RWPE2 (cell line): ENCODE measurements around the gene ZDHHC22.

Experiments
- ATAC-seq: fragments of 200-7000 bp; cut with Tn5 transposase; 3 replicates; pipeline ENCODE4 v1.9.1; 2021; ENCODE audit warnings: low read depth
- DNase-seq: peaks from one replicate; pipeline ENCODE4 v3.0.0-alpha.2; 2020; ENCODE audit warnings: low spot score
- H3K27ac ChIP-seq: fragments of 450-650 bp; 2 replicates; pipeline ENCODE4 v1.5.1; 2017; ENCODE audit warnings: mild to moderate bottlenecking; ENCODE audit not compliant: poor library complexity, severe bottlenecking
- H3K27me3 ChIP-seq: fragments of 250-450 bp; sonication (Bioruptor Pico); 2 replicates; pipeline ENCODE4 v1.5.1; 2021; ENCODE audit warnings: mild to moderate bottlenecking, moderate library complexity; ENCODE audit not compliant: insufficient read depth, poor library complexity, severe bottlenecking
- H3K36me3 ChIP-seq: fragments of 250-450 bp; sonication (Bioruptor Pico); 2 replicates; pipeline ENCODE4 v1.5.1; 2020; ENCODE audit warnings: low read depth, mild to moderate bottlenecking, moderate library complexity
- H3K4me1 ChIP-seq: fragments of 250-450 bp; sonication (Bioruptor Pico); 2 replicates; pipeline ENCODE4 v1.5.1; 2021; ENCODE audit warnings: mild to moderate bottlenecking, moderate library complexity; ENCODE audit not compliant: insufficient read depth, poor library complexity, severe bottlenecking
- H3K4me3 ChIP-seq: fragments of 250-450 bp; sonication (Bioruptor Pico); 2 replicates; pipeline ENCODE4 v1.5.1; 2021; ENCODE audit warnings: mild to moderate bottlenecking, moderate library complexity; ENCODE audit not compliant: severe bottlenecking
- H3K9me3 ChIP-seq: fragments of 250-450 bp; sonication (Bioruptor Pico); 2 replicates; pipeline ENCODE4 v1.5.1; 2021; ENCODE audit warnings: mild to moderate bottlenecking, moderate library complexity; ENCODE audit not compliant: severe bottlenecking
- TF ChIP-seq, protein P1 (sequence below): fragments of 450-650 bp; IDR thresholded peaks from one replicate; pipeline ENCODE4 v1.5.1; 2017; ENCODE audit warnings: mild to moderate bottlenecking, moderate library complexity; ENCODE audit not compliant: poor library complexity, severe bottlenecking

ZDHHC22 gene

DNA sequence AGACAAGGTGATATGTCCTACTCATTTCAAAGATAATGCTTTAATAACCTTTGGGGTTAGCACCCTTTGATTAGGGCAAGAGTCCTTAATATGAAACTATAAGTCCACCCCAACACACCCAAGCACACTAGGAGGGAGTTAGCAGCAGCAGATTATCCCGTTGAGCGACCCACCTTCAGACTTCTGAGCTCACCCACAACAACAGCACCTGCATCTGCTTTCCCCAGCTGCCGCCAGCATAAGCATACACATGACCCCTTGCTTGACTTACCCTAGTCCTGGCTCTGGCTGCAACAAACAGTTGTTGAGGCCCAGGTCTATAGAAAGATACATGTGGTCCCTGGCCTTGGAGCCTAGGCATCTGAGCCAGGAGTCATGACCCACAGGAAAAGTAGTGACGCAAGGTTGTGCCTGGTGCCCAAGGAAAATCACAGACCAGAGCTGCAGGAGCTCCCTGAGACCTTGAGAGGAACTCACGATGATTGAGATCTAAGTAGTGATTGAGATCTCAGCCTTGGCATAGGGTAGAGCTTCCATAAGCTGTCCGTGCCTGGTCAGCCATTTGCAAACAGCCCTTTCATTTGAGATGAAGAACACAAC is 19.0 kb downstream of the ZDHHC22 start:
- DNase-seq (no peak), ATAC-seq (no peak)
- Histone ChIP-seq H3K4me3 (no peak overlapping the region), H3K27me3 (peaks cover 14% of the 10 kb centered on the region), H3K27ac (peak overlapping the region; percentile 3), H3K9me3 (no peaks in the 10 kb centered on the region), H3K4me1 (peaks cover 18% of the 10 kb centered on the region), H3K36me3 (no peaks in the 10 kb centered on the region)
- TF ChIP-seq, protein P1, sequence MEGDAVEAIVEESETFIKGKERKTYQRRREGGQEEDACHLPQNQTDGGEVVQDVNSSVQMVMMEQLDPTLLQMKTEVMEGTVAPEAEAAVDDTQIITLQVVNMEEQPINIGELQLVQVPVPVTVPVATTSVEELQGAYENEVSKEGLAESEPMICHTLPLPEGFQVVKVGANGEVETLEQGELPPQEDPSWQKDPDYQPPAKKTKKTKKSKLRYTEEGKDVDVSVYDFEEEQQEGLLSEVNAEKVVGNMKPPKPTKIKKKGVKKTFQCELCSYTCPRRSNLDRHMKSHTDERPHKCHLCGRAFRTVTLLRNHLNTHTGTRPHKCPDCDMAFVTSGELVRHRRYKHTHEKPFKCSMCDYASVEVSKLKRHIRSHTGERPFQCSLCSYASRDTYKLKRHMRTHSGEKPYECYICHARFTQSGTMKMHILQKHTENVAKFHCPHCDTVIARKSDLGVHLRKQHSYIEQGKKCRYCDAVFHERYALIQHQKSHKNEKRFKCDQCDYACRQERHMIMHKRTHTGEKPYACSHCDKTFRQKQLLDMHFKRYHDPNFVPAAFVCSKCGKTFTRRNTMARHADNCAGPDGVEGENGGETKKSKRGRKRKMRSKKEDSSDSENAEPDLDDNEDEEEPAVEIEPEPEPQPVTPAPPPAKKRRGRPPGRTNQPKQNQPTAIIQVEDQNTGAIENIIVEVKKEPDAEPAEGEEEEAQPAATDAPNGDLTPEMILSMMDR: no peak

DNA sequence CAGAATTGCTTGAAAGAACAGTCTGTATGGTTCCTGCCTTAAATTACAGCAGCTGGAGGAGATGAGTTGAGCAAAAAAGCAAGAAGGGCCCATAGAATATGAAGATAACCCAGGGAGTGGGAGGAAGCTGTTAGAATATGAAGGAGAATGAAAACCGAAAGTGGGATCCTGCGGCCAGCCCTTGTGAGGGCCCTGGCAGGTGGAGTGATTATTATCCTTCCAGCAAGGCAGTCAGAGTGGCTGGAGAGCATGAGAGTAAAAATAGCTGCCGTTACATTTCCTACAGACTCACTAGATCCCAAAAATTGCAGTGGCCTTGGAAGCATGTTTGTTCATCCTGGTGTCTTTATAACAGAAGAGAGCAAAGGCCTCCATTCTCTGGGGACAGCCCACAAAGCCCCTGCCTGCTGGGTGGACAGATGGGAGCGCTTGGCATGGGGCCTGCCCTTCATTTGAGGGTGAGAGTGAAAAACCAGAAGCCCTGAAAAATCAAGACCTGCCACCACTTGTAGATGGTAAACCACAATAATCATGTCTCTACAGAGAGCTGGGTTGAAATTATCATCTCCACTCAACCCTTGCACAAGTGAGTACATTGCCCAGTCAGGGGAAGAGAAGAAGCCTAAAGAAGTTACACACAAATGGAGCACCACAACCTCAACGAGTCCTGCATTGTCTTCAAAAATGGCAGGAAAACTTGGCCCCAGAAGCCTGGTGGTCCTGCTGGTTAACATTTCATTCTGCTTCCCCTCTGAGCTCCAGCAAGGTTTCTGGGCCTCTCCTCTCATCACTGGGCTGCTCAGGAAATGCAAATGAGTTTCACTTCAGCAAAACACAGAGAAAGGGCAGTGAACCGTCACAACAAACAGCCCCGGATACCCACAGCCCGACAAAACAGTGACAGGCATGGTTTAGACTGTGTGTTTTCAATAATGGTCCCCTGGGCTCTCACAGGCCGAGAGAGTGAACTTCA is 20.5 kb downstream of the ZDHHC22 start:
- Histone ChIP-seq H3K27ac (no peak overlapping the region), H3K4me3 (no peak overlapping the region), H3K4me1 (peaks cover 18% of the 10 kb centered on the region), H3K27me3 (peaks cover 14% of the 10 kb centered on the region), H3K36me3 (peaks cover 9% of the 10 kb centered on the region; the same call in 1 of the 2 replicates), H3K9me3 (no peaks in the 10 kb centered on the region)
- DNase-seq: no peak
- no peak for ATAC-seq
- TF ChIP-seq, protein P1: no peak

DNA sequence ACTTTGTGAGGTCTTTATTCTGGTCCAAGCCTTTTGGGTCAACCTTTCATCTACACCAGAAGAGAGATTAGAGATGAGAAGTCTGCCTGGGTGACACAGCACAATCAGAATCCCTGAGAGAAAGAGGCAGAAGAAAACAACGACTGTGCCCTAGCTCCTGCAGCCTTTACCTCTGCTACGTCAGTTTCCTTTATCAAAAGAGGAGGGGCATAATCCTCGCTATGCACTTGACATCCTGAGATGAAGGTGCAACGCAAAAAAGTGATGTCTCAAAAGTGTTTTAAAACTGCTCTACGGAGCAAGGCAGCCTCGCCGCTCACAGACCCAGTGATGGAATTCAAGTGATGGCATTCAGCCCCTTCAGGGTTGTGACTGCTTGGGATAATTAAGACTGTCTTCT is 21.7 kb downstream of the ZDHHC22 start:
- ATAC-seq (no peak), DNase-seq (no peak)
- Histone ChIP-seq H3K27me3 (peaks cover 7% of the 10 kb centered on the region), H3K4me3 (no peak overlapping the region), H3K27ac (no peak overlapping the region), H3K4me1 (peaks cover 18% of the 10 kb centered on the region), H3K36me3 (peaks cover 10% of the 10 kb centered on the region; the same call in 1 of the 2 replicates), H3K9me3 (no peaks in the 10 kb centered on the region)
- TF ChIP-seq, protein P1: no peak

DNA sequence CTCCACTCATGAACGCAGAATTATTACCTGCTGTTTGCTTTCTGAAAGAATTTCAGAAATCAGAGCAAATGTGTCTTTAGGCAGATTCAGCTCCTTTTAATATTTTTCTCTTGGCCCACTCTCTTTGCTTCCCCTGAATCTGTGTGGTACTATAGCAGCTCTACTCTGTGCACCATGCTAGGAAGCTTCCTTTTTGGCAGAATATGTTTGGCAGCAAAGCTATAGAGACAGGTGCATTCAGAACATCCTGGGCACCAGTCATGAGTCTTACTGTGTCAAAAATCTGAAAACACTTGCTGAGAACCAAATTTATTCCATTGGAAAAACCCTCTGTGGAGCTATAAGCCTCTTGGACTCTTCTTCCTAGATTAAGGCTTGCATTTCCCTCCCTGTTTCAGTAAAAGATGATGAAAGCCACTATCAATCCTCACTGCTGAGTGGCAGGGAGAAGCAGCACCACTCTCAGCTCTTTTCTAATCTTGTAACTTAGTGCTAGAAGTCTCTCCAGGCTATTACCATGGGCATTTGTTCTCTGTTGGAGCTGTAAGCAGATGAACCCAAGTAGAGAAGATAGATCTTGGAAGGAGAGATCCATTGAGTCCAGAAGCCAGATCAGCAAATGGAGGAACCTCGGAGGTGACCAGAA is 25.3 kb downstream of the ZDHHC22 start:
- Histone ChIP-seq H3K9me3 (no peaks in the 10 kb centered on the region), H3K4me1 (no peaks in the 10 kb centered on the region), H3K27me3 (no peaks in the 10 kb centered on the region), H3K4me3 (no peak overlapping the region), H3K27ac (no peak overlapping the region), H3K36me3 (peaks cover 27% of the 10 kb centered on the region)
- DNase-seq (no peak), ATAC-seq (no peak)
- TF ChIP-seq, protein P1: no peak
